ENCODE results near the gene ABCG5. TPM values are rescaled to one million over a fixed set of nuclear protein-coding genes. Genes with fewer than 3 reads are reported as not detected.

Gene ABCG5
- total RNA-seq, 1 donor from 2014 or later: not detected

- FAIRE-seq (no peak), DNase-seq (ENCODE audit: low read depth) (no peak)
- no peak for TF ChIP-seq CTCF (IDR thresholded peaks at IDR 0.05; ENCODE audit: insufficient read depth, low read length, severe bottlenecking)
- H3K4me3 ChIP-seq (ENCODE audit: low read depth, low read length): no peak overlapping the region
- no peaks in the 10 kb centered on the region for H3K36me3 ChIP-seq (ENCODE audit: control insufficient read depth, insufficient read depth, low read length)
- H3K27me3 ChIP-seq (ENCODE audit: control insufficient read depth, insufficient read depth, low read length): no peaks in the 10 kb centered on the region
Observed at GRCh38 chr2:43880952-43881351, 42.3 kb upstream of the ABCG5 start.

GRCh38 chr2:43880471-43880870 is 41.8 kb upstream of the ABCG5 start:
- no peak for DNase-seq (ENCODE audit: low read depth)
- Histone ChIP-seq H3K27me3 (ENCODE audit: control insufficient read depth, insufficient read depth, low read length) (no peaks in the 10 kb centered on the region), H3K4me3 (ENCODE audit: low read depth, low read length) (no peak overlapping the region), H3K36me3 (ENCODE audit: control insufficient read depth, insufficient read depth, low read length) (no peaks in the 10 kb centered on the region)
- no peak for FAIRE-seq
- TF ChIP-seq CTCF (IDR thresholded peaks at IDR 0.05; ENCODE audit: insufficient read depth, low read length, severe bottlenecking): no peak

GRCh38 chr2:43879261-43879660 is 40.6 kb upstream of the ABCG5 start:
- H3K36me3 ChIP-seq (ENCODE audit: control insufficient read depth, insufficient read depth, low read length): no peaks in the 10 kb centered on the region
- H3K27me3 ChIP-seq (ENCODE audit: control insufficient read depth, insufficient read depth, low read length): no peaks in the 10 kb centered on the region
- DNase-seq (ENCODE audit: low read depth): no peak
- no peak for TF ChIP-seq CTCF (IDR thresholded peaks at IDR 0.05; ENCODE audit: insufficient read depth, low read length, severe bottlenecking)
- H3K4me3 ChIP-seq (ENCODE audit: low read depth, low read length): no peak overlapping the region
- no peak for FAIRE-seq

GRCh38 chr2:43877782-43878464 is 39.3 kb upstream of the ABCG5 start:
- TF ChIP-seq CTCF (IDR thresholded peaks at IDR 0.05; ENCODE audit: insufficient read depth, low read length, severe bottlenecking): peak; percentile 95
- DNase-seq (ENCODE audit: low read depth) (peak; percentile 49), FAIRE-seq (no peak)
- no peaks in the 10 kb centered on the region for H3K36me3 ChIP-seq (ENCODE audit: control insufficient read depth, insufficient read depth, low read length)
- no peak overlapping the region for H3K4me3 ChIP-seq (ENCODE audit: low read depth, low read length)
- no peaks in the 10 kb centered on the region for H3K27me3 ChIP-seq (ENCODE audit: control insufficient read depth, insufficient read depth, low read length)

- DNase-seq (ENCODE audit: low read depth) (no peak), FAIRE-seq (no peak)
- no peaks in the 10 kb centered on the region for H3K36me3 ChIP-seq (ENCODE audit: control insufficient read depth, insufficient read depth, low read length)
- no peaks in the 10 kb centered on the region for H3K27me3 ChIP-seq (ENCODE audit: control insufficient read depth, insufficient read depth, low read length)
- no peak for TF ChIP-seq CTCF (IDR thresholded peaks at IDR 0.05; ENCODE audit: insufficient read depth, low read length, severe bottlenecking)
- H3K4me3 ChIP-seq (ENCODE audit: low read depth, low read length): no peak overlapping the region
Observed at GRCh38 chr2:43874776-43875451, 36.3 kb upstream of the ABCG5 start.
